HEK293T (cell line): ENCODE results near the gene CXCL11.

Experiments
- CTCF ChIA-PET: fragments of 350-600 bp; formaldehyde crosslinking; extraction: SDS; loops from one replicate; lab custom pipeline; 2021; ENCODE audit warnings: antibody characterized with exemption, inconsistent platforms; lab: Yijun Ruan, JAX
- POLR2A ChIA-PET: fragments of 350-600 bp; formaldehyde crosslinking; extraction: SDS; loops from one replicate; lab custom pipeline; 2020; ENCODE audit warnings: antibody characterized with exemption, inconsistent platforms; lab: Yijun Ruan, JAX
- DNase-seq: peaks from one replicate; pipeline ENCODE4 v3.0.0; 2012; ENCODE audit warnings: mixed read lengths; ENCODE audit errors: extremely low spot score
- ARNT ChIP-seq: fragments of 450-650 bp; IDR thresholded peaks from 2 replicates; pipeline ENCODE4 v1.6.1; 2017; ENCODE audit warnings: mild to moderate bottlenecking
- BHLHE40 ChIP-seq: fragments of 450-650 bp; IDR thresholded peaks from 2 replicates; pipeline ENCODE4 v1.6.1; 2016; ENCODE audit warnings: mild to moderate bottlenecking, moderate library complexity, borderline replicate concordance
- CTBP1 ChIP-seq: fragments of 450-650 bp; IDR thresholded peaks from 2 replicates; pipeline ENCODE4 v1.6.1; 2016; ENCODE audit warnings: borderline replicate concordance
- ELF4 ChIP-seq: fragments of 450-650 bp; IDR thresholded peaks from 2 replicates; pipeline ENCODE4 v1.6.1; 2017; ENCODE audit warnings: antibody characterized with exemption
- FOXA1 ChIP-seq: fragments of 450-650 bp; IDR thresholded peaks from 2 replicates; pipeline ENCODE4 v1.6.1; 2016; ENCODE audit warnings: mild to moderate bottlenecking
- FOXK2 ChIP-seq: fragments of 450-650 bp; IDR thresholded peaks from 2 replicates; pipeline ENCODE4 v1.6.1; 2016; ENCODE audit warnings: mild to moderate bottlenecking
- FOXM1 ChIP-seq: fragments of 450-650 bp; IDR thresholded peaks from 2 replicates; pipeline ENCODE4 v1.6.1; 2017; ENCODE audit warnings: mild to moderate bottlenecking, borderline replicate concordance
- HDGF ChIP-seq: fragments of 450-650 bp; IDR thresholded peaks from 2 replicates; pipeline ENCODE4 v1.6.1; 2017; ENCODE audit warnings: antibody characterized with exemption, borderline replicate concordance
- L3MBTL2 ChIP-seq: fragments of 450-650 bp; conservative IDR thresholded peaks from 2 replicates; pipeline ENCODE4 v1.6.1; 2016; ENCODE audit warnings: mild to moderate bottlenecking
- LEF1 ChIP-seq: fragments of 450-650 bp; IDR thresholded peaks from 2 replicates; pipeline ENCODE4 v1.6.1; 2017; ENCODE audit warnings: mild to moderate bottlenecking, borderline replicate concordance
- NFRKB ChIP-seq: fragments of 450-650 bp; IDR thresholded peaks from 2 replicates; pipeline ENCODE4 v1.6.1; 2016; ENCODE audit warnings: mild to moderate bottlenecking, moderate library complexity
- PKNOX1 ChIP-seq: fragments of 450-650 bp; IDR thresholded peaks from 2 replicates; pipeline ENCODE4 v1.6.1; 2016
- SP1 ChIP-seq: fragments of 450-650 bp; IDR thresholded peaks from 2 replicates; pipeline ENCODE4 v1.6.1; 2017
- SUZ12 ChIP-seq: fragments of 450-650 bp; IDR thresholded peaks from 2 replicates; pipeline ENCODE4 v1.6.1; 2016; ENCODE audit warnings: mild to moderate bottlenecking
- TARDBP ChIP-seq: fragments of 450-650 bp; IDR thresholded peaks from 2 replicates; pipeline ENCODE4 v1.6.1; 2016
- ZNF384 ChIP-seq: fragments of 450-650 bp; IDR thresholded peaks from 2 replicates; pipeline ENCODE4 v1.6.1; 2016

CXCL11 gene

GRCh38 chr4:76011018-76011670 is 24.7 kb downstream of the CXCL11 start:
- TF ChIP-seq ZNF384 (no peak), FOXK2 (no peak), ARNT (no peak), LEF1 (no peak), SP1 (no peak)

GRCh38 chr4:76010576-76010975 is 25.3 kb downstream of the CXCL11 start:
- ChIA-PET POLR2A (no interaction called here), CTCF (interaction anchor here (1.1 kb wide), 1 partner anchor 9 kb away, joined by 5 read pairs; no protein-coding TSS in a partner anchor)
- no peak for TF ChIP-seq FOXK2
- TF ChIP-seq LEF1 = no peak
- no peak for TF ChIP-seq BHLHE40
- no peak for TF ChIP-seq TARDBP
- no peak for TF ChIP-seq SUZ12
- no peak for TF ChIP-seq L3MBTL2
- no peak for TF ChIP-seq ZNF384
- TF ChIP-seq FOXM1 = no peak
- no peak for TF ChIP-seq HDGF
- TF ChIP-seq SP1 = no peak
- no peak for TF ChIP-seq PKNOX1
- no peak for TF ChIP-seq FOXA1
- TF ChIP-seq NFRKB = no peak
- DNase-seq = no peak

More at GRCh38 chr4:76011018-76011670, 24.7 kb downstream of the CXCL11 start:
- DNase-seq = no peak
- POLR2A ChIA-PET = no interaction called here
- CTCF ChIA-PET = no interaction called here

GRCh38 chr4:76009311-76009710 is 26.6 kb downstream of the CXCL11 start:
- TF ChIP-seq TARDBP = no peak
- no peak for TF ChIP-seq NFRKB
- no peak for TF ChIP-seq BHLHE40
- TF ChIP-seq SP1 = no peak
- TF ChIP-seq CTBP1 = no peak
- TF ChIP-seq FOXA1 = no peak
- no peak for TF ChIP-seq FOXM1
- no peak for DNase-seq
- ChIA-PET CTCF (interaction anchor here (1.1 kb wide), 1 partner anchor 10 kb away, joined by 5 read pairs; no protein-coding TSS in a partner anchor), POLR2A (no interaction called here)

- DNase-seq = no peak
- CTCF ChIA-PET = no interaction called here
- TF ChIP-seq TARDBP (no peak), LEF1 (no peak), SUZ12 (no peak), FOXM1 (no peak), ARNT (no peak), L3MBTL2 (no peak)
- POLR2A ChIA-PET = no interaction called here
Observed at GRCh38 chr4:76007089-76007862, 28.6 kb downstream of the CXCL11 start, which contains the start of gene CXCL9. Gene CXCL9, minus strand, starts transcription at chr4:76007509. Its CDS starts 60 bp downstream, at chr4:76007449.

GRCh38 chr4:76003620-76004019 is 32.2 kb downstream of the CXCL11 start:
- ChIA-PET POLR2A (no interaction called here), CTCF (no interaction called here)

GRCh38 chr4:76003035-76003434 is 32.8 kb downstream of the CXCL11 start:
- TF ChIP-seq ZNF384 (no peak), BHLHE40 (no peak), TARDBP (no peak), NFRKB (no peak), FOXM1 (no peak), SUZ12 (no peak), SP1 (no peak), FOXA1 (no peak), L3MBTL2 (no peak), FOXK2 (no peak), ARNT (no peak), ELF4 (no peak), CTBP1 (no peak)
- POLR2A ChIA-PET = no interaction called here
- CTCF ChIA-PET = no interaction called here
- no peak for DNase-seq

More at GRCh38 chr4:76003620-76004019, 32.2 kb downstream of the CXCL11 start:
- TF ChIP-seq L3MBTL2 (no peak), ELF4 (no peak)
- DNase-seq = no peak

- CTCF ChIA-PET = no interaction called here
- no peak for DNase-seq
- TF ChIP-seq FOXA1 (no peak), ELF4 (no peak), FOXK2 (no peak)
- POLR2A ChIA-PET = no interaction called here
Observed at GRCh38 chr4:76002176-76002575, 33.7 kb downstream of the CXCL11 start.

- TF ChIP-seq ZNF384 (no peak), L3MBTL2 (no peak), ELF4 (no peak), SUZ12 (no peak), NFRKB (no peak), TARDBP (no peak), HDGF (no peak), PKNOX1 (no peak), CTBP1 (no peak), ARNT (no peak)
- POLR2A ChIA-PET = no interaction called here
- no peak for DNase-seq
- CTCF ChIA-PET = no interaction called here
Observed at GRCh38 chr4:76001700-76002099, 34.2 kb downstream of the CXCL11 start.
